ENCODE measurements around the gene CMKLR1. TPM values are rescaled to one million over a fixed set of nuclear protein-coding genes. Genes with fewer than 3 reads are reported as not detected.

The CMKLR1 gene
- polyA plus RNA-seq, 3 donors, result 7.5 to 11.6 (median 7.9) TPM

GRCh38 chr12:108312693-108313189, 26.4 kb downstream of the CMKLR1 start:
- H3K4me3 Mint-ChIP-seq, result peak overlapping the region in 1 of 2 donors; percentile 39
- H3K9me3 Mint-ChIP-seq, result peaks cover 0 to 3% (median 0%) of the 10 kb centered on the region in 7 donors
- peaks cover 9% of the 10 kb centered on the region in 2 donors for H3K36me3 Mint-ChIP-seq
- WGBS (ENCODE audit: insufficient coverage), result 34% methylated on average over 5 of the region's 5 CpGs
- peaks cover 0 to 3% (median 3%) of the 10 kb centered on the region in 3 donors for H3K27me3 Mint-ChIP-seq (ENCODE audit: low read depth in 3 of 3)
- intact Hi-C loops (cut with micrococcal nuclease), result loop anchor here (2.0 to 10.0 kb wide), 3 partner anchors 22 to 312 kb away; no protein-coding TSS in a partner anchor
- peak overlapping the region; percentile 95 to 99 (median 97) for H3K27ac Mint-ChIP-seq
- H3K36me3 ChIP-seq (replicated peaks in 1 of 2; ENCODE audit: control insufficient read depth in 1 of 2, insufficient read depth in 2 of 2, low read length in 2 of 2), result no peaks in the 10 kb centered on the region
- no peaks in the 10 kb centered on the region for H3K9me3 ChIP-seq (replicated peaks in 1 of 2; ENCODE audit: control insufficient read depth in 1 of 2, insufficient read depth in 1 of 2, low read length in 2 of 2)
- no peaks in the 10 kb centered on the region for H3K27me3 ChIP-seq (ENCODE audit: control insufficient read depth in 2 of 2, insufficient read depth in 2 of 2, low read length in 2 of 2)
- peak overlapping the region in 1 of 3 experiments; percentile 63 for H3K4me3 ChIP-seq (replicated peaks in 1 of 3; ENCODE audit: low read depth in 2 of 3, low read length in 3 of 3)
- H3K4me1 Mint-ChIP-seq, result peaks cover 91% of the 10 kb centered on the region
- no peaks in the 10 kb centered on the region for H3K79me2 ChIP-seq (ENCODE audit: insufficient read depth, low read length)
- no peaks in the 10 kb centered on the region for H4K20me1 ChIP-seq (ENCODE audit: insufficient read depth, low read length)
- TF ChIP-seq, protein P1, sequence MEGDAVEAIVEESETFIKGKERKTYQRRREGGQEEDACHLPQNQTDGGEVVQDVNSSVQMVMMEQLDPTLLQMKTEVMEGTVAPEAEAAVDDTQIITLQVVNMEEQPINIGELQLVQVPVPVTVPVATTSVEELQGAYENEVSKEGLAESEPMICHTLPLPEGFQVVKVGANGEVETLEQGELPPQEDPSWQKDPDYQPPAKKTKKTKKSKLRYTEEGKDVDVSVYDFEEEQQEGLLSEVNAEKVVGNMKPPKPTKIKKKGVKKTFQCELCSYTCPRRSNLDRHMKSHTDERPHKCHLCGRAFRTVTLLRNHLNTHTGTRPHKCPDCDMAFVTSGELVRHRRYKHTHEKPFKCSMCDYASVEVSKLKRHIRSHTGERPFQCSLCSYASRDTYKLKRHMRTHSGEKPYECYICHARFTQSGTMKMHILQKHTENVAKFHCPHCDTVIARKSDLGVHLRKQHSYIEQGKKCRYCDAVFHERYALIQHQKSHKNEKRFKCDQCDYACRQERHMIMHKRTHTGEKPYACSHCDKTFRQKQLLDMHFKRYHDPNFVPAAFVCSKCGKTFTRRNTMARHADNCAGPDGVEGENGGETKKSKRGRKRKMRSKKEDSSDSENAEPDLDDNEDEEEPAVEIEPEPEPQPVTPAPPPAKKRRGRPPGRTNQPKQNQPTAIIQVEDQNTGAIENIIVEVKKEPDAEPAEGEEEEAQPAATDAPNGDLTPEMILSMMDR (IDR thresholded peaks at IDR 0.05), result no peak
- peaks cover 86 to 89% of the 10 kb centered on the region in 2 donors for H3K4me1 ChIP-seq (ENCODE audit: control insufficient read depth in 1 of 2, insufficient read depth in 2 of 2, low read length in 2 of 2)
- no peak for DNase-seq
- H3K9ac ChIP-seq (ENCODE audit: insufficient read depth, low read length, poor library complexity, severe bottlenecking), result peak overlapping the region; percentile 38
- H3K4me2 ChIP-seq (replicated peaks; ENCODE audit: extremely low read depth, low read length, poor library complexity, severe bottlenecking), result peak overlapping the region; percentile 65
- no peak overlapping the region for H2AFZ ChIP-seq (ENCODE audit: insufficient read depth, low read depth, low read length, poor library complexity, severe bottlenecking)
- peak overlapping the region; percentile 86 to 96 for H3K27ac ChIP-seq (ENCODE audit: low read depth in 1 of 2, low read length in 2 of 2)

GRCh38 chr12:108312073-108312659, 26.9 kb downstream of the CMKLR1 start:
- H3K4me1 Mint-ChIP-seq, result peaks cover 89% of the 10 kb centered on the region
- no peak overlapping the region for H2AFZ ChIP-seq (ENCODE audit: insufficient read depth, low read depth, low read length, poor library complexity, severe bottlenecking)
- no peaks in the 10 kb centered on the region for H3K79me2 ChIP-seq (ENCODE audit: insufficient read depth, low read length)

More at GRCh38 chr12:108312073-108312659, 26.9 kb downstream of the CMKLR1 start:
- Histone ChIP-seq H4K20me1 (ENCODE audit: insufficient read depth, low read length) (no peaks in the 10 kb centered on the region), H3K9ac (ENCODE audit: insufficient read depth, low read length, poor library complexity, severe bottlenecking) (no peak overlapping the region), H3K36me3 (replicated peaks in 1 of 2; ENCODE audit: control insufficient read depth in 1 of 2, insufficient read depth in 2 of 2, low read length in 2 of 2) (no peaks in the 10 kb centered on the region), H3K27me3 (ENCODE audit: control insufficient read depth in 2 of 2, insufficient read depth in 2 of 2, low read length in 2 of 2) (no peaks in the 10 kb centered on the region), H3K9me3 (replicated peaks in 1 of 2; ENCODE audit: control insufficient read depth in 1 of 2, insufficient read depth in 1 of 2, low read length in 2 of 2) (no peaks in the 10 kb centered on the region), H3K4me1 (ENCODE audit: control insufficient read depth in 1 of 2, insufficient read depth in 2 of 2, low read length in 2 of 2) (peaks cover 84 to 89% of the 10 kb centered on the region in 2 donors), H3K4me3 (replicated peaks in 1 of 3; ENCODE audit: low read depth in 2 of 3, low read length in 3 of 3) (peak overlapping the region in 1 of 3 experiments; percentile 63), H3K27ac (ENCODE audit: low read depth in 1 of 2, low read length in 2 of 2) (peak overlapping the region; percentile 86 to 96), H3K4me2 (replicated peaks; ENCODE audit: extremely low read depth, low read length, poor library complexity, severe bottlenecking) (peak overlapping the region; percentile 65)
- H3K27ac Mint-ChIP-seq, result peak overlapping the region; percentile 95 to 99 (median 97)
- TF ChIP-seq, protein P1 (IDR thresholded peaks at IDR 0.05), result no peak
- H3K27me3 Mint-ChIP-seq (ENCODE audit: low read depth in 3 of 3), result peaks cover 0 to 3% (median 3%) of the 10 kb centered on the region in 3 donors
- peaks cover 9 to 10% of the 10 kb centered on the region in 2 donors for H3K36me3 Mint-ChIP-seq
- intact Hi-C loops (cut with micrococcal nuclease), result loop anchor here (2.0 to 10.0 kb wide), 3 partner anchors 23 to 313 kb away; no protein-coding TSS in a partner anchor
- H3K4me3 Mint-ChIP-seq, result peak overlapping the region in 1 of 2 donors; percentile 39
- 58% methylated on average over 4 of the region's 7 CpGs for WGBS (ENCODE audit: insufficient coverage)
- peaks cover 0 to 3% (median 0%) of the 10 kb centered on the region in 7 donors for H3K9me3 Mint-ChIP-seq
- peak in 2 of 3 donors; percentile 22 to 63 for DNase-seq
